AG09309 (cell line): ENCODE data around the gene CARD16.

Source experiments
- DNase-seq: peaks from one replicate; pipeline ENCODE4 v3.0.0-alpha.2; 2010; ENCODE audit warnings: low read depth
- H3K4me3 ChIP-seq: 2 replicates; pipeline ENCODE4 v1.5.1; 2011; ENCODE audit warnings: mild to moderate bottlenecking, low read depth, low read length, moderate library complexity; ENCODE audit not compliant: control insufficient read depth
- TF ChIP-seq, protein P1 (sequence below): IDR thresholded peaks from 2 replicates; pipeline ENCODE4 v1.5.1; 2011; ENCODE audit warnings: mild to moderate bottlenecking, low read depth, low read length, inconsistent platforms; ENCODE audit not compliant: insufficient read depth, control insufficient read depth; ENCODE audit errors: missing control alignments

CARD16 gene

DNA sequence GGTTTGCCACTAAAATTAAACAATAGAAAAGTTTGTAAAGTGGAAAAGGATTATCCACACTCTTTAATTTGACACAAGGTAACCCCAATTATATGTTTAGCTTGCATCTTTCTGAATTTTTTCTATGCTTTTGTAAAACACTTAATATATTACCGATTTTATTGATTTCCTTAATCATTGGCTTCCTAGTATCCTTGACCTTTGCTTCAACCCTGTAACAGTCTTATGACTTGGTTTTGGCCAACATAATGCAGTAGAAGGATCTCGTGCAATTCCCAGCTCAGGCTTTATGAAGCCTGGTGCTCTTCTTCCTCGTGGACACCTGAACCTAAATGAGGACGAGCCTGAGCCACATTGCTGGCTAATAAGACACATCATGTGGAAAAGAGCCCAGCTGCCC is 53.1 kb downstream of the CARD16 start:
- H3K4me3 ChIP-seq = no peak overlapping the region
- TF ChIP-seq, protein P1, sequence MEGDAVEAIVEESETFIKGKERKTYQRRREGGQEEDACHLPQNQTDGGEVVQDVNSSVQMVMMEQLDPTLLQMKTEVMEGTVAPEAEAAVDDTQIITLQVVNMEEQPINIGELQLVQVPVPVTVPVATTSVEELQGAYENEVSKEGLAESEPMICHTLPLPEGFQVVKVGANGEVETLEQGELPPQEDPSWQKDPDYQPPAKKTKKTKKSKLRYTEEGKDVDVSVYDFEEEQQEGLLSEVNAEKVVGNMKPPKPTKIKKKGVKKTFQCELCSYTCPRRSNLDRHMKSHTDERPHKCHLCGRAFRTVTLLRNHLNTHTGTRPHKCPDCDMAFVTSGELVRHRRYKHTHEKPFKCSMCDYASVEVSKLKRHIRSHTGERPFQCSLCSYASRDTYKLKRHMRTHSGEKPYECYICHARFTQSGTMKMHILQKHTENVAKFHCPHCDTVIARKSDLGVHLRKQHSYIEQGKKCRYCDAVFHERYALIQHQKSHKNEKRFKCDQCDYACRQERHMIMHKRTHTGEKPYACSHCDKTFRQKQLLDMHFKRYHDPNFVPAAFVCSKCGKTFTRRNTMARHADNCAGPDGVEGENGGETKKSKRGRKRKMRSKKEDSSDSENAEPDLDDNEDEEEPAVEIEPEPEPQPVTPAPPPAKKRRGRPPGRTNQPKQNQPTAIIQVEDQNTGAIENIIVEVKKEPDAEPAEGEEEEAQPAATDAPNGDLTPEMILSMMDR = no peak
- no peak for DNase-seq
